WERI-Rb-1 (cell line): Measurements from ENCODE around the gene DNAI2.

Source experiments
- DNase-seq: peaks from one replicate; pipeline ENCODE4 v3.0.0-alpha.2; 2020
- H3K27ac ChIP-seq: fragments of 250-450 bp; sonication (Bioruptor Pico); 2 replicates; pipeline ENCODE4 v1.5.1; 2020; ENCODE audit warnings: mild to moderate bottlenecking, moderate library complexity
- H3K27me3 ChIP-seq: fragments of 250-450 bp; sonication (Bioruptor Pico); 2 replicates; pipeline ENCODE4 v1.5.1; 2021; ENCODE audit warnings: mild to moderate bottlenecking, low read depth, moderate library complexity; ENCODE audit not compliant: insufficient read depth, severe bottlenecking
- H3K36me3 ChIP-seq: fragments of 250-450 bp; sonication (Bioruptor Pico); 2 replicates; pipeline ENCODE4 v1.5.1; 2020; ENCODE audit warnings: mild to moderate bottlenecking, moderate library complexity
- H3K4me3 ChIP-seq: 2 replicates; pipeline ENCODE4 v1.5.1; 2011; ENCODE audit warnings: low read depth, mild to moderate bottlenecking, control low read depth, low read length
- H3K9me3 ChIP-seq: fragments of 250-450 bp; sonication (Bioruptor Pico); 2 replicates; pipeline ENCODE4 v1.5.1; 2021; ENCODE audit warnings: mild to moderate bottlenecking, moderate library complexity; ENCODE audit not compliant: severe bottlenecking
- TF ChIP-seq, protein P1 (sequence below): IDR thresholded peaks from 2 replicates; pipeline ENCODE4 v1.5.1; 2011; ENCODE audit warnings: low read depth, mild to moderate bottlenecking, control low read depth, inconsistent platforms, low read length

Gene DNAI2

DNA sequence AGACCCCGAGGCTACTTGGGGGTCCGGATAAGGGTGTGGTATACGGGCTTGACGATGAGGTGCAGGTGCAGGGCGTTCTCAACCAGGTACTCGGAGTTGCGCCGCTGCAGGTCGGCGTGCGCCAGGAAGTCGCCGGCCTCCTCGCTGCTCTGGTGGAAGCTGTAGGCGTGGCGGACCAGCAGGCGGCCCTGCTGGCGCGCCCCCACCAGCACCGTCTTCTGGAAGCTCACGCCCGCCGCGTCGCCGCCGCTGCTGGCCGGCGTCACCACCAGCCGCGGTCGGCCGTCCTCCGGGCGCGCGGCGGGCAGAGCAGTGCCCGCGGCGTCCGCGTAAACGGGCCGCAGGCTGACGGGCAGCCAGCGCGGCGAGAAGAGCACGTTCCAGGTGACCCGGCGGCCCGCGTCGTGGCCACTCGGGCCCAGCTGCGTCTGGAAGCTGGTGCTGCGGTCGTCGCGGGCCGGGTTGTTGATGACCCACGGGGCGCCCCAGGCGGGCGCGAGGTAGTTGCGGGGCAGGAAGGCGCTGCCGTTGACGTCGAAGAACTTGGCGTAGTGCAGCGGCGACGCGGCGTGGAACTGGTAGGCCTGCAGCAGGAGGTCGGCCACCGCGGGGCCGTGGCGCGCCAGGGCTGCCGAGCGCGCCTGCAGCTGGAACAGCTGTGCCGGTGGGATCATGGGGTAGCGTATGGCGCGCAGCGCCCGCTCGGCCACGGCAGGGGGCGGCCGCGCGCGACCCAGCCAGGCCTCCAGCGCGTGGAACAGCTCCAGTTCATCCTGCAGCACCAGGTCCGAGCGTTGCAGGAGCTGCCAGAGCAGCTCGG lies 82.8 kb downstream of the DNAI2 start:
- no peaks in the 10 kb centered on the region for H3K27me3 ChIP-seq
- no peak overlapping the region for H3K27ac ChIP-seq
- no peak overlapping the region for H3K4me3 ChIP-seq
- no peaks in the 10 kb centered on the region for H3K9me3 ChIP-seq
- no peaks in the 10 kb centered on the region for H3K36me3 ChIP-seq
- TF ChIP-seq, protein P1, sequence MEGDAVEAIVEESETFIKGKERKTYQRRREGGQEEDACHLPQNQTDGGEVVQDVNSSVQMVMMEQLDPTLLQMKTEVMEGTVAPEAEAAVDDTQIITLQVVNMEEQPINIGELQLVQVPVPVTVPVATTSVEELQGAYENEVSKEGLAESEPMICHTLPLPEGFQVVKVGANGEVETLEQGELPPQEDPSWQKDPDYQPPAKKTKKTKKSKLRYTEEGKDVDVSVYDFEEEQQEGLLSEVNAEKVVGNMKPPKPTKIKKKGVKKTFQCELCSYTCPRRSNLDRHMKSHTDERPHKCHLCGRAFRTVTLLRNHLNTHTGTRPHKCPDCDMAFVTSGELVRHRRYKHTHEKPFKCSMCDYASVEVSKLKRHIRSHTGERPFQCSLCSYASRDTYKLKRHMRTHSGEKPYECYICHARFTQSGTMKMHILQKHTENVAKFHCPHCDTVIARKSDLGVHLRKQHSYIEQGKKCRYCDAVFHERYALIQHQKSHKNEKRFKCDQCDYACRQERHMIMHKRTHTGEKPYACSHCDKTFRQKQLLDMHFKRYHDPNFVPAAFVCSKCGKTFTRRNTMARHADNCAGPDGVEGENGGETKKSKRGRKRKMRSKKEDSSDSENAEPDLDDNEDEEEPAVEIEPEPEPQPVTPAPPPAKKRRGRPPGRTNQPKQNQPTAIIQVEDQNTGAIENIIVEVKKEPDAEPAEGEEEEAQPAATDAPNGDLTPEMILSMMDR = no peak
- DNase-seq = no peak

GRCh38 chr17:74357466-74357809 lies 83.4 kb downstream of the DNAI2 start:
- Histone ChIP-seq H3K27ac (no peak overlapping the region), H3K36me3 (no peaks in the 10 kb centered on the region), H3K27me3 (no peaks in the 10 kb centered on the region), H3K9me3 (no peaks in the 10 kb centered on the region), H3K4me3 (no peak overlapping the region)
- DNase-seq = no peak
- TF ChIP-seq, protein P1 = no peak

GRCh38 chr17:74358697-74359096 lies 84.7 kb downstream of the DNAI2 start:
- TF ChIP-seq, protein P1 = no peak
- Histone ChIP-seq H3K9me3 (no peaks in the 10 kb centered on the region), H3K27me3 (no peaks in the 10 kb centered on the region), H3K4me3 (no peak overlapping the region), H3K27ac (no peak overlapping the region), H3K36me3 (no peaks in the 10 kb centered on the region)
- no peak for DNase-seq

DNA sequence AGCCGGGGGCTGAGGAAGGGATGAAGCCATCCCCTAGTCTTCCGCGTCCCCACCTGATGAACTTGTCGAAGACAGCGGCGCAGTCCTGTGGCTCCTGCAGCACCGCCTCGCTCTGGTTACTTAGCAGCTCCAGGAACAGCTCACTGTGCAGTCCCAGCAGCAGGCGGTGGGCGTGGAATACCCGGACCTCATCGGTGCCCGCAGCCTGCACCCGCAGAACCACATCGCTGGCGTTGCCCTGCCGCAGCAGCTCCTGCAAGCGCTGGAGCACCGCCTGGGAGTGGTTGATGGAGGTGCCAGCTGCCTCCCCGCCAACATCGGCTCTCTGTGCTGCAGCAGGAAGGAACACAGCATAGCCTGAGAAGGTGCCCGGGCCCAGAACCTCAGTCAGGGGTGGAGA lies 85.9 kb downstream of the DNAI2 start:
- Histone ChIP-seq H3K27me3 (no peaks in the 10 kb centered on the region), H3K27ac (no peak overlapping the region), H3K4me3 (no peak overlapping the region), H3K36me3 (no peaks in the 10 kb centered on the region), H3K9me3 (no peaks in the 10 kb centered on the region)
- TF ChIP-seq, protein P1 = no peak
- no peak for DNase-seq

- no peaks in the 10 kb centered on the region for H3K27me3 ChIP-seq
- peak; percentile 77 for DNase-seq
- H3K36me3 ChIP-seq = no peaks in the 10 kb centered on the region
- H3K9me3 ChIP-seq = no peaks in the 10 kb centered on the region
- TF ChIP-seq, protein P1 = peak; percentile 62
- peak overlapping the region; percentile 59 for H3K27ac ChIP-seq
- 0 out of 2 replicates have a peak overlapping the region, but pooled peaks have one; percentile 7 for H3K4me3 ChIP-seq
Measured at GRCh38 chr17:74360899-74361229, 86.8 kb downstream of the DNAI2 start.
